GM21526 (cell line): ENCODE results near the gene NAA20.
"Not testable (repeated sequence)": the region's sequence is repeated elsewhere in the genome, so short reads cannot be mapped to it uniquely, and the experiment has no call there.

Experiments used
- ATAC-seq: cut with Tn5 transposase; IDR thresholded peaks from one replicate; pipeline ENCODE4 v1.9.1; 2021; ENCODE audit warnings: moderate library complexity; ENCODE audit not compliant: unreplicated experiment, low FRiP score

NAA20 gene

GRCh38 chr20:19990850-19991249, 26.3 kb upstream of the NAA20 start:
- no peak for ATAC-seq

- ATAC-seq, result no peak
These were observed 25.9 kb upstream of the NAA20 start for GRCh38 chr20:19991308-19991707.

GRCh38 chr20:19991854-19992253, 25.3 kb upstream of the NAA20 start:
- no peak for ATAC-seq

- no peak for ATAC-seq
These were observed 23.9 kb upstream of the NAA20 start for GRCh38 chr20:19992996-19993908.

- ATAC-seq, result no peak
These were observed 23.0 kb upstream of the NAA20 start for GRCh38 chr20:19993958-19994669.

- no peak for ATAC-seq
These were observed 21.8 kb upstream of the NAA20 start for GRCh38 chr20:19995220-19995863.

- ATAC-seq, result no peak
These were observed 20.9 kb upstream of the NAA20 start for GRCh38 chr20:19996222-19996621.

GRCh38 chr20:19996917-19997316, 20.2 kb upstream of the NAA20 start:
- no peak for ATAC-seq

GRCh38 chr20:19998990-19999705, 18.0 kb upstream of the NAA20 start:
- ATAC-seq, result no peak

GRCh38 chr20:20000211-20000968, 16.8 kb upstream of the NAA20 start:
- no peak for ATAC-seq

- no peak for ATAC-seq
These were observed 14.8 kb upstream of the NAA20 start for GRCh38 chr20:20002101-20002998.

- no peak for ATAC-seq
These were observed 13.9 kb upstream of the NAA20 start for GRCh38 chr20:20003031-20003954.

- ATAC-seq, result not testable (repeated sequence)
These were observed 13.2 kb upstream of the NAA20 start for GRCh38 chr20:20003955-20004322.

GRCh38 chr20:20005342-20005741, 11.8 kb upstream of the NAA20 start:
- ATAC-seq, result no peak

GRCh38 chr20:20009784-20010253, 7.3 kb upstream of the NAA20 start:
- no peak for ATAC-seq

- ATAC-seq, result no peak
These were observed 6.3 kb upstream of the NAA20 start for GRCh38 chr20:20010639-20011500.

GRCh38 chr20:20012541-20012940, 4.6 kb upstream of the NAA20 start:
- ATAC-seq, result no peak
